Suppressor macrophage (primary cell): Measurements from ENCODE around the gene XXYLT1.
A peak's percentile ranks its signal among the peaks of the same experiment; 100 is the strongest.
"Not testable (repeated sequence)": the region's sequence is repeated elsewhere in the genome, so short reads cannot be mapped to it uniquely, and the experiment has no call there.

ENCODE experiments used
- DNase-seq, 4 experiments: peaks; one replicate each; pipeline ENCODE4 v3.0.0-alpha.2; 2020 to 2022

Gene XXYLT1

GRCh38 chr3:195039180-195039843, 231.6 kb downstream of the XXYLT1 start:
- DNase-seq = peak in 2 of 4 experiments; percentile 23 to 32

GRCh38 chr3:195038161-195038560, 232.8 kb downstream of the XXYLT1 start:
- no peak for DNase-seq

GRCh38 chr3:195037586-195037985, 233.4 kb downstream of the XXYLT1 start:
- DNase-seq = not testable (repeated sequence)

GRCh38 chr3:195036974-195037373, 234.0 kb downstream of the XXYLT1 start:
- no peak for DNase-seq

- no peak for DNase-seq
Observed at GRCh38 chr3:195036574-195036973, 234.4 kb downstream of the XXYLT1 start.

- DNase-seq = no peak
Observed at GRCh38 chr3:195036203-195036505, 234.8 kb downstream of the XXYLT1 start.

GRCh38 chr3:195035345-195036202, 235.4 kb downstream of the XXYLT1 start:
- peak in 1 of 4 experiments; percentile 14 for DNase-seq

GRCh38 chr3:195034541-195034940, 236.4 kb downstream of the XXYLT1 start:
- no peak for DNase-seq

- no peak for DNase-seq
Observed at GRCh38 chr3:195034101-195034500, 236.9 kb downstream of the XXYLT1 start.

- DNase-seq = no peak
Observed at GRCh38 chr3:195033531-195034091, 237.3 kb downstream of the XXYLT1 start.

GRCh38 chr3:195032955-195033354, 238.0 kb downstream of the XXYLT1 start:
- DNase-seq = no peak

- DNase-seq = no peak
Observed at GRCh38 chr3:195032106-195032759, 238.7 kb downstream of the XXYLT1 start.

GRCh38 chr3:195031574-195032003, 239.4 kb downstream of the XXYLT1 start:
- DNase-seq = no peak

- DNase-seq = peak in 1 of 4 experiments; percentile 17
Observed at GRCh38 chr3:195030791-195031321, 240.1 kb downstream of the XXYLT1 start.

GRCh38 chr3:195028877-195029606, 241.9 kb downstream of the XXYLT1 start:
- DNase-seq = peak; percentile 42 to 82 (median 71)

- DNase-seq = no peak
Observed at GRCh38 chr3:195025884-195026200, 245.1 kb downstream of the XXYLT1 start.

GRCh38 chr3:195025056-195025883, 245.7 kb downstream of the XXYLT1 start:
- DNase-seq = peak; percentile 27 to 57 (median 46)

- DNase-seq = no peak
Observed at GRCh38 chr3:195023989-195024388, 247.0 kb downstream of the XXYLT1 start.

GRCh38 chr3:195023576-195023975, 247.4 kb downstream of the XXYLT1 start:
- DNase-seq = no peak

GRCh38 chr3:195021692-195022091, 249.3 kb downstream of the XXYLT1 start:
- DNase-seq = no peak

- DNase-seq = no peak
Observed at GRCh38 chr3:195020921-195021320, 250.0 kb downstream of the XXYLT1 start.
